A549 (cell line): ENCODE data around the gene KCNK6. TPM values are rescaled to one million over a fixed set of nuclear protein-coding genes. Genes with fewer than 3 reads are reported as not detected.

Experiments
- ATAC-seq, 2 experiments: fragments of 200-7000 bp in 1 of 2; fragments of >200 bp in 1 of 2; cut with Nextera tagmentation in 1 of 2; cut with Tn5 transposase in 1 of 2; 3 replicates each; pipeline versions ENCODE4 v1.8.0 to v1.9.1; 2018 to 2020; ENCODE audit warnings: mild to moderate bottlenecking in 1 of 2, moderate library complexity in 1 of 2
- CTCF ChIA-PET: fragments of 300-600 bp; sonication (Branson Sonifier 250); formaldehyde crosslinking; extraction: SDS; loops from one replicate; lab custom pipeline; 2021; ENCODE audit warnings: antibody characterized with exemption, inconsistent platforms; lab: Yijun Ruan, JAX
- POLR2A ChIA-PET: fragments of 350-600 bp; formaldehyde crosslinking; extraction: SDS; loops from one replicate; lab custom pipeline; 2021; ENCODE audit warnings: antibody characterized with exemption, inconsistent platforms; lab: Yijun Ruan, JAX
- DNase-seq, 2 experiments: peaks; one replicate each; pipeline versions ENCODE4 v3.0.0 to v3.0.0-alpha.2; 2011 to 2016; ENCODE audit warnings: low read depth in 1 of 2, low spot score in 1 of 2
- FAIRE-seq: peaks from 2 replicates; lab custom pipeline; 2011; peaks lifted over from hg19 to GRCh38; lab: Jason Lieb, UNC
- H3K27ac ChIP-seq, 2 experiments: fragments of >200 bp; sonication (Bioruptor Twin); formaldehyde crosslinking; 3 replicates each; pipeline ENCODE4 v1.5.1; 2016 to 2017
- H3K4me1 ChIP-seq: fragments of >200 bp; sonication (Bioruptor Twin); formaldehyde crosslinking; 3 replicates; pipeline ENCODE4 v1.6.1; 2016
- H3K4me2 ChIP-seq: fragments of >200 bp; sonication (Bioruptor Twin); formaldehyde crosslinking; 3 replicates; pipeline ENCODE4 v1.6.1; 2016
- H3K4me3 ChIP-seq: fragments of >200 bp; sonication (Bioruptor Twin); formaldehyde crosslinking; 3 replicates; pipeline ENCODE4 v1.5.1; 2016
- H3K9me3 ChIP-seq: fragments of >200 bp; sonication (Bioruptor Twin); formaldehyde crosslinking; 3 replicates; pipeline ENCODE4 v1.6.1; 2016
- ATOH8 ChIP-seq: fragments of 250-450 bp; sonication (Bioruptor Pico); IDR thresholded peaks from 2 replicates; pipeline ENCODE4 v1.5.0; 2020; ENCODE audit warnings: low read depth, mild to moderate bottlenecking, moderate library complexity
- BHLHE40 ChIP-seq: IDR thresholded peaks from 2 replicates; pipeline ENCODE4 v1.6.1; 2012; ENCODE audit warnings: low read depth, low read length, inconsistent platforms
- CBX2 ChIP-seq: fragments of 200-600 bp; sonication (generic); IDR thresholded peaks from 2 replicates; pipeline ENCODE4 v1.6.1; 2016; ENCODE audit warnings: low read depth, mild to moderate bottlenecking, borderline replicate concordance
- EHMT2 ChIP-seq: fragments of 200-600 bp; sonication (generic); IDR thresholded peaks from 2 replicates; pipeline ENCODE4 v1.6.1; 2016; ENCODE audit warnings: antibody characterized with exemption, low read depth, mild to moderate bottlenecking, moderate library complexity
- EP300 ChIP-seq, 2 experiments: fragments of >200 bp; sonication (Bioruptor Twin); formaldehyde crosslinking; IDR thresholded peaks; 2 replicates in 1 of 2; 3 replicates in 1 of 2; pipeline ENCODE4 v1.6.1; 2016 to 2017
- ESRRA ChIP-seq: fragments of 150-350 bp; IDR thresholded peaks from 2 replicates; pipeline ENCODE4 v1.6.1; 2014; ENCODE audit warnings: mild to moderate bottlenecking, low read length, borderline replicate concordance
- FOSB ChIP-seq: fragments of 250-450 bp; sonication (Bioruptor Pico); IDR thresholded peaks from 2 replicates; pipeline ENCODE4 v1.5.0; 2020; ENCODE audit warnings: mild to moderate bottlenecking, moderate library complexity
- FOSL2 ChIP-seq, 2 experiments: fragments of 450-650 bp in 1 of 2; fragments of >200 bp in 1 of 2; sonication (Bioruptor Twin) in 1 of 2; formaldehyde crosslinking; IDR thresholded peaks; 2 replicates each; pipeline versions ENCODE4 v1.5.0 to v1.6.1; 2016 to 2020; ENCODE audit warnings: mild to moderate bottlenecking in 1 of 2, moderate library complexity in 1 of 2
- GATA3 ChIP-seq: IDR thresholded peaks from 2 replicates; pipeline ENCODE4 v1.6.1; 2012; ENCODE audit warnings: borderline replicate concordance
- HDAC2 ChIP-seq: fragments of 200-600 bp; sonication (generic); IDR thresholded peaks from 2 replicates; pipeline ENCODE4 v1.6.1; 2016
- HEYL ChIP-seq: fragments of 250-450 bp; sonication (Bioruptor Pico); IDR thresholded peaks from 2 replicates; pipeline ENCODE4 v1.8.0; 2021; ENCODE audit warnings: mild to moderate bottlenecking, moderate library complexity
- HOXB5 ChIP-seq: fragments of 250-450 bp; sonication (Bioruptor Pico); IDR thresholded peaks from 2 replicates; pipeline ENCODE4 v1.5.0; 2020; ENCODE audit warnings: mild to moderate bottlenecking, moderate library complexity
- JUNB ChIP-seq: fragments of >200 bp; sonication (Bioruptor Twin); formaldehyde crosslinking; IDR thresholded peaks from 2 replicates; pipeline ENCODE4 v1.6.1; 2016
- MAFK ChIP-seq: fragments of 450-650 bp; IDR thresholded peaks from 2 replicates; pipeline ENCODE4 v1.6.1; 2014; ENCODE audit not compliant: partially characterized antibody
- MAZ ChIP-seq: fragments of 150-350 bp; IDR thresholded peaks from 2 replicates; pipeline ENCODE4 v1.6.1; 2014; ENCODE audit warnings: antibody characterized with exemption, low read depth, low read length, borderline replicate concordance
- NR3C1 ChIP-seq: fragments of >200 bp; sonication (Bioruptor Twin); formaldehyde crosslinking; IDR thresholded peaks from 3 replicates; pipeline ENCODE4 v1.6.1; 2017
- POLR2A ChIP-seq: IDR thresholded peaks from 2 replicates; pipeline ENCODE4 v1.6.1; 2012; ENCODE audit warnings: mild to moderate bottlenecking, low read length
- RAD21 ChIP-seq, 2 experiments: fragments of >200 bp in 1 of 2; sonication (Bioruptor Twin) in 1 of 2; formaldehyde crosslinking in 1 of 2; IDR thresholded peaks in 1 of 2; conservative IDR thresholded peaks in 1 of 2; 2 replicates in 1 of 2; 3 replicates in 1 of 2; pipeline ENCODE4 v1.6.1; 2012 to 2018; ENCODE audit warnings: inconsistent platforms in 1 of 2
- RCOR1 ChIP-seq: fragments of 150-350 bp; IDR thresholded peaks from 2 replicates; pipeline ENCODE4 v1.6.1; 2014; ENCODE audit warnings: antibody characterized with exemption, low read length, low read depth
- RFX5 ChIP-seq: fragments of 450-650 bp; IDR thresholded peaks from 2 replicates; pipeline ENCODE4 v1.7.1; 2014; ENCODE audit warnings: antibody characterized with exemption, mild to moderate bottlenecking, moderate library complexity
- TFCP2L1 ChIP-seq: fragments of 250-450 bp; sonication (Bioruptor Pico); IDR thresholded peaks from 2 replicates; pipeline ENCODE4 v1.5.0; 2021; ENCODE audit warnings: mild to moderate bottlenecking
- TP53 ChIP-seq: fragments of 250-450 bp; sonication (Bioruptor Pico); IDR thresholded peaks from 2 replicates; pipeline ENCODE4 v1.5.0; 2021; ENCODE audit warnings: mild to moderate bottlenecking, moderate library complexity
- ZNF302 ChIP-seq: fragments of 250-450 bp; sonication (Bioruptor Pico); IDR thresholded peaks from 2 replicates; pipeline ENCODE4 v1.9.0; 2021; ENCODE audit warnings: inconsistent platforms, mild to moderate bottlenecking, moderate library complexity
- WGBS: methylation state at CpG from one replicate; pipeline ENCODE4 v1.1.6; 2017; ENCODE audit errors: missing lambda C conversion rate; 5-methylcytosine and 5-hydroxymethylcytosine counted together
- polyA plus RNA-seq, 4 experiments: library from polyadenylated mRNA; depleted of rRNA in 3 of 4; stranded (reverse); fragments of >200 nt; fragmentation: RNase III in 1 of 4; extraction: RNeasy Plus Mini Kit Qiagen cat#74134 plus additional on column Dnase treatment in 1 of 4; gene quantifications; 2 replicates in 3 of 4; 3 replicates in 1 of 4; pipeline ENCODE4 v1.2.3, GENCODE V29; 2011 to 2017
- TF ChIP-seq, protein P1 (sequence below): IDR thresholded peaks from 2 replicates; pipeline ENCODE4 v1.6.1; 2012
- TF ChIP-seq, protein P2 (sequence below): fragments of 250-450 bp; sonication (Bioruptor Pico); IDR thresholded peaks from 2 replicates; pipeline ENCODE4 v1.5.0; 2021; ENCODE audit warnings: mild to moderate bottlenecking, moderate library complexity, borderline replicate concordance
- TF ChIP-seq, protein P3 (sequence below): IDR thresholded peaks from 2 replicates; pipeline ENCODE4 v1.6.1; 2012
- TF ChIP-seq, protein P4 (sequence below): IDR thresholded peaks from 2 replicates; pipeline ENCODE4 v1.6.1; 2012; ENCODE audit warnings: low read depth, borderline replicate concordance

The KCNK6 gene
- polyA plus RNA-seq, 2 of the 4 experiments (the other 2 are of a cell fraction): 2.4 to 2.8 TPM

DNA sequence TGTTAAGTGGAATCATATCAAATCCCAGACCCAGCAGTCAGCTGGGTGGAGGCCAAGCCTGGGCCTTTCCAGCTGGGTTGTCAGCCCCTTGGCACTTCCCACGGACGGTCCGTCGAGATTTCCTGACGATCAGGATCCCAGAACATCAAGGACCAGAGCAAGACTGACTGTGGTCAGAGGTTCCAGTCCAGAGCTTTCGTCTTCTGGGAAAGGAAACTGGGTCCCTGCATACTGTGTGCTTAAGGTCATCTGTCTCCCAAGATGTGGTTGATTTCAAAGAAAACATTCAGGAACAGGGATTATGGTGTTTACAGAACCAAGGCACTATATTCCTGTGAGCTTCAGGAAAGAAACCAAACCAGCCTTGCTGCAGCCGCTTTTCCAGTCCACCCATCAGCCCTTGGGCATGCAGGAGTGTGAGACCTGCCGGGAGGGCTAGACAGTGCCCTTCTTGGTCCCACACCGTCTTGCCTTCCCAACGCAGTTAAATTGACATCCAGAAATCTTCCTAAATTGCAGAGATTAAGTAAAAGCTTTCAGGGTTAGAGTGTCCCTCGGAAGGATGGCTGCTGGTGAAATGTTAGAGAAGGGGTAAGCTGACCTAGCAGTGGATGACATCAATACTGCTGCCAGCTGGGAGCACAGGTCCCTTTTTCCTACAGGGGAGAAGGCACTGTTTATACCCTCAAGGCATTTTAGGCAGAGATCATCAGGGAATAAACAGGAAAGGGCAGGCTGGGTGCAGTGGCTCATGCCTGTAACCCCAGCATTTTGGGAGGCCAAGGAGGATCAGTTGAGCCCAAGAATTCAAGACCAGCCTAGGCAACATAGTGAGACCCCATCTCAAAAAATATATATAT is 20.6 kb upstream of the KCNK6 start:
- POLR2A ChIA-PET: interaction anchor here (0.9 kb wide), 1 partner anchor 43 kb away, joined by 3 read pairs; the partner anchor contains the start of gene PPP1R14A
- Histone ChIP-seq H3K4me2 (peak overlapping the region; percentile 23), H3K9me3 (no peaks in the 10 kb centered on the region), H3K27ac (peak overlapping the region; percentile 92 to 95), H3K4me1 (peaks cover 51% of the 10 kb centered on the region), H3K4me3 (no peak overlapping the region)
- CTCF ChIA-PET: interaction anchor here (1.1 to 4.6 kb wide), 10 partner anchors 13 to 397 kb away, joined by 3 to 26 read pairs (median 5); partner anchors contain the start of gene KCNK6
- no peak for DNase-seq
- TF ChIP-seq TP53 (0 out of 2 replicates have a peak, but pooled peaks have one; percentile 11), HOXB5 (CRISPR knock-in tag) (no peak), ZNF302 (CRISPR knock-in tag) (no peak)
- FAIRE-seq: peak; percentile 54
- no peak for ATAC-seq
- 72% methylated on average over 11 of the region's 11 CpGs for WGBS

GRCh38 chr19:38303517-38304351 is 15.9 kb upstream of the KCNK6 start, which contains the start of gene C19orf33:
C19orf33 (plus strand) TSS chr19:38304251; CDS start chr19:38304262, 11 bp downstream.
- H3K4me2 ChIP-seq: peak within 1 kb of the TSS; percentile 91
- ChIA-PET POLR2A (interaction anchor here (0.7 to 4.8 kb wide), 20 partner anchors 13 to 1132 kb away, joined by 3 to 127 read pairs (median 6); partner anchors contain the start of genes CATSPERG, GGN, KCNK6 and PPP1R14A), CTCF (interaction anchor here (0.7 to 10.1 kb wide), 11 partner anchors 9 to 401 kb away, joined by 3 to 76 read pairs (median 10); partner anchors contain the start of genes CATSPERG, GGN and KCNK6)
- ATAC-seq (peak; percentile 64 to 83), DNase-seq (peak; percentile 98 to 100), FAIRE-seq (peak; percentile 100)
- peak within 1 kb of the TSS; percentile 92 to 95 for H3K27ac ChIP-seq
- peak within 1 kb of the TSS; percentile 60 for H3K4me3 ChIP-seq
- 7% methylated on average over 28 of the region's 28 CpGs for WGBS
- peaks cover 62% of the 10 kb centered on the region for H3K4me1 ChIP-seq
- H3K9me3 ChIP-seq: no peaks in the 10 kb centered on the region
- TF ChIP-seq, protein P1, sequence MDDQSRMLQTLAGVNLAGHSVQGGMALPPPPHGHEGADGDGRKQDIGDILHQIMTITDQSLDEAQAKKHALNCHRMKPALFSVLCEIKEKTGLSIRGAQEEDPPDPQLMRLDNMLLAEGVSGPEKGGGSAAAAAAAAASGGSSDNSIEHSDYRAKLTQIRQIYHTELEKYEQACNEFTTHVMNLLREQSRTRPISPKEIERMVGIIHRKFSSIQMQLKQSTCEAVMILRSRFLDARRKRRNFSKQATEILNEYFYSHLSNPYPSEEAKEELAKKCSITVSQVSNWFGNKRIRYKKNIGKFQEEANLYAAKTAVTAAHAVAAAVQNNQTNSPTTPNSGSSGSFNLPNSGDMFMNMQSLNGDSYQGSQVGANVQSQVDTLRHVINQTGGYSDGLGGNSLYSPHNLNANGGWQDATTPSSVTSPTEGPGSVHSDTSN: peak; percentile 22
- TF ChIP-seq FOSB (CRISPR knock-in tag): peak; percentile 88
- no peak for TF ChIP-seq RCOR1
- TF ChIP-seq RFX5: no peak; the same call in 1 of the 2 replicates
- peak; percentile 29 for TF ChIP-seq MAFK
- no peak for TF ChIP-seq MAZ
- peak; percentile 28; the same call in 1 of the 2 replicates for TF ChIP-seq ATOH8 (CRISPR knock-in tag)
- TF ChIP-seq FOSL2 (IDR thresholded peaks at IDR 0.05): no peak; the same call in 1 of the 2 replicates
- TF ChIP-seq FOSL2 (CRISPR knock-in tag; IDR thresholded peaks at IDR 0.05): peak; percentile 91
- TF ChIP-seq HOXB5 (CRISPR knock-in tag): peak; percentile 70; the same call in 1 of the 2 replicates
- TF ChIP-seq RAD21 (conservative IDR thresholded peaks at IDR 0.05 in 1 of 2, IDR thresholded peaks at IDR 0.05 in 1 of 2): peak in 1 of 2 experiments; percentile 3; a peak in 3 of 5 replicates
- TF ChIP-seq, protein P2, sequence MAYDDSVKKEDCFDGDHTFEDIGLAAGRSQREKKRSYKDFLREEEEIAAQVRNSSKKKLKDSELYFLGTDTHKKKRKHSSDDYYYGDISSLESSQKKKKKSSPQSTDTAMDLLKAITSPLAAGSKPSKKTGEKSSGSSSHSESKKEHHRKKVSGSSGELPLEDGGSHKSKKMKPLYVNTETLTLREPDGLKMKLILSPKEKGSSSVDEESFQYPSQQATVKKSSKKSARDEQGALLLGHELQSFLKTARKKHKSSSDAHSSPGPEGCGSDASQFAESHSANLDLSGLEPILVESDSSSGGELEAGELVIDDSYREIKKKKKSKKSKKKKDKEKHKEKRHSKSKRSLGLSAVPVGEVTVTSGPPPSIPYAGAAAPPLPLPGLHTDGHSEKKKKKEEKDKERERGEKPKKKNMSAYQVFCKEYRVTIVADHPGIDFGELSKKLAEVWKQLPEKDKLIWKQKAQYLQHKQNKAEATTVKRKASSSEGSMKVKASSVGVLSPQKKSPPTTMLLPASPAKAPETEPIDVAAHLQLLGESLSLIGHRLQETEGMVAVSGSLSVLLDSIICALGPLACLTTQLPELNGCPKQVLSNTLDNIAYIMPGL: no peak
- TF ChIP-seq, protein P3, sequence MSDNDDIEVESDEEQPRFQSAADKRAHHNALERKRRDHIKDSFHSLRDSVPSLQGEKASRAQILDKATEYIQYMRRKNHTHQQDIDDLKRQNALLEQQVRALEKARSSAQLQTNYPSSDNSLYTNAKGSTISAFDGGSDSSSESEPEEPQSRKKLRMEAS: peak; percentile 49
- TF ChIP-seq CBX2: no peak
- no peak for TF ChIP-seq HDAC2
- peak; percentile 66 for TF ChIP-seq HEYL (CRISPR knock-in tag)
- no peak; the same call in none of the 2 replicates for TF ChIP-seq TFCP2L1 (CRISPR knock-in tag)
- no peak; the same call in none of the 2 replicates for TF ChIP-seq GATA3
- TF ChIP-seq BHLHE40: 0 out of 2 replicates have a peak, but pooled peaks have one; percentile 29
- TF ChIP-seq EHMT2: no peak
- TF ChIP-seq, protein P4, sequence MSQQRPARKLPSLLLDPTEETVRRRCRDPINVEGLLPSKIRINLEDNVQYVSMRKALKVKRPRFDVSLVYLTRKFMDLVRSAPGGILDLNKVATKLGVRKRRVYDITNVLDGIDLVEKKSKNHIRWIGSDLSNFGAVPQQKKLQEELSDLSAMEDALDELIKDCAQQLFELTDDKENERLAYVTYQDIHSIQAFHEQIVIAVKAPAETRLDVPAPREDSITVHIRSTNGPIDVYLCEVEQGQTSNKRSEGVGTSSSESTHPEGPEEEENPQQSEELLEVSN: no peak
- peak in 1 of 2 experiments; percentile 57; a peak in 1 of 5 replicates for TF ChIP-seq EP300 (IDR thresholded peaks at IDR 0.05)
- peak; percentile 11; the same call in 1 of the 2 replicates for TF ChIP-seq JUNB
- TF ChIP-seq ESRRA: peak; percentile 63
- TF ChIP-seq NR3C1: no peak
- peak; percentile 82 for TF ChIP-seq POLR2A
